ENCODE results near the gene LAMTOR5. TPM values are rescaled to one million over a fixed set of nuclear protein-coding genes. Genes with fewer than 3 reads are reported as not detected.
"Not testable (repeated sequence)": the region's sequence is repeated elsewhere in the genome, so short reads cannot be mapped to it uniquely, and the experiment has no call there.

The LAMTOR5 gene
- 115 TPM for polyA plus RNA-seq (2013, experiment 1 of 2; ENCODE audit: insufficient read length)
- 98.5 TPM for polyA plus RNA-seq (2013, experiment 2 of 2; ENCODE audit: insufficient read length)

- DNase-seq: peak; percentile 94
Measured at GRCh38 chr1:110407260-110408210, at the start of gene LAMTOR5. LAMTOR5 (minus strand) TSS chr1:110407694; CDS start chr1:110407620, 74 bp downstream.

DNA sequence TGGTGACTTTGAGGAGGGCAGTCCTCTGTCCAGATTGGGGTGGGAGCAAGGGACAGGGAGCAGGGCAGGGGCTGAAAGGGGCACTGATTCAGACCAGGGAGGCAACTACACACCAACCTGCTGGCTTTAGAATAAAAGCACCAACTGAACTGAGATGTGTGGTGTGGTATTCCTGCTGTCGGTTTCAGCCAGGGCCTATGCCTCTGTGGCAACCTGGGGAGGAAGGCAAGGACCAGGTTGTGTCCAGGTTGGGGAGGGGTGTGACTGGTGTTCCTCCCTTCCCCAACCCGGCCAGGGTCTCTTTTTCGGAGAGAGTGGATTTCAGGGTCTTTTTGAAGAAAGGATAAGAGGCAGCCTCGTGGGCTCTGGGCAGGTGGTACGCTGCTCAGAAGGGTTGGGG, 49.7 kb upstream of the LAMTOR5 start:
- no peak for DNase-seq

DNA sequence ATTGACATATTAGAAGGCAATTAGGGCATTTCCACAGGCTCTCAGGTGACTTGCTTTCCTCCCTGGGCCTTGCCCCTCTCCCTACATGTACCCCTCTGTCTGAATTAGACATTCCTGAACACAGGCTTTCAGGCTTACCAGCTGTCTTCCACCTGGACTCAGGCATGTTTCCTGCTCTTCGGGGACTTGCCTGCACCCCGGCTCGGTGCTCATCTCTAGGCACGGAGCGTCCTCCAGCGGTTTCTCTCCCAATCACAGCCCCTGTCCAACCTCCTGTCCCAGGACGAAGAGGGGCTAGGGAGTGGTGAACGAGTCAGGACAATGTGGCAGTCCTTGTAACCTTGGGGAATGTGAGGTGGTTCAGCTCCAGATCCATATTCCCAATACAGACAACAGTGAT, 47.7 kb upstream of the LAMTOR5 start:
- DNase-seq: no peak

- no peak for DNase-seq
Measured at GRCh38 chr1:110454328-110454727, 46.8 kb upstream of the LAMTOR5 start.

DNA sequence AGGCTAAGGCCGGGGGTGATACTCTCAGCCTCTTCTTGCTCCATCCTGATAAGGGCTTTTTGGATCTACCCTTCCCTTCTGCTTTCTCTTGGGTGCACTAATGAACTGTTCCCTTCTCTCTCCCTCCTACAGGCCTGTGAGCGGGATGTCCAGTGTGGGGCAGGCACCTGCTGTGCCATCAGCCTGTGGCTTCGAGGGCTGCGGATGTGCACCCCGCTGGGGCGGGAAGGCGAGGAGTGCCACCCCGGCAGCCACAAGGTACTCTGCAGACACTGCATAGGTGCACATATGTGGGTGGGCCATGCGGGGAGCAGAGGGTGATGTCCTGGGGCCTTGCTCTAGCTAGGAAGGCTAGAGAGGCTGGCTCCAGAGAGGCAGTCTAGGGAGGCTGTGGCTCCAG, 46.3 kb upstream of the LAMTOR5 start:
- no peak for DNase-seq

DNA sequence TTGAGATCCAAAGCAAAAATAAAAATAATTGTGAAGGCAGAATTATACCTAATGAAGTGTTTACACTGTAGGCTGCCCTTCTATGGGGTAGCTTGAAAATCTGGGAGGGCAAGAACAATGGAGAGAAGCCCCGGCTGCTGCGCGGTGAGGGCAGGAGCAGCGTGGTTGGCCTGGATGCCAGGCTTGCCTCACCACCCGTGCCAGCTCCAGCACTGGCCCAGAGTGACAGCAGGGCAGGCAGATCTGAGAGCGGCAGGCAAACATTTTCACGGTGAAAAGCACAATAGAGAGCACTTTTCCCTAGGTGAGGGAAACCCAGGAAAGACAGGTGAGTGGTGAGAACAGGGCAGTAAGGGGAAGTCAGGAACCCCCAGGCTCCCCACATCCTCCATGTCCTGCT, 44.8 kb upstream of the LAMTOR5 start:
- DNase-seq: no peak

DNA sequence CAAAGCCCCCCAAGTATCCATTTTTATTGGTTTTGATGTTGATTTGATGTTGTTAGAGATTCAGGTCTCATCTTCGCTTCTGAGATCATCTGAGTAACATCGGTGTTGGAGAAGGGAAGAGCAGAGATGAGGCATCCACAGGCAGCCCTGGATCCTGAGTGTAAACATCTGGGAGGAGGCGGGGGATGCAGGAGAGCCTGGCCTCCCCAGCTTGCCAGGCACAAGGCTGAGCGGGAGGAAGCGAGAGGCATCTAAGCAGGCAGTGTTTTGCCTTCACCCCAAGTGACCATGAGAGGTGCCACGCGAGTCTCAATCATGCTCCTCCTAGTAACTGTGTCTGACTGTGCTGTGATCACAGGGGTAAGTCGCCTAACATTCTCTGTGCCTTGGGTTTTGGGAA, 43.4 kb upstream of the LAMTOR5 start, which contains the start of gene PROK1:
Gene PROK1 (plus strand): TSS at position 221 of the 400 bp plus-strand sequence. CDS start 68 bp downstream, at position 289.
- DNase-seq: no peak

- no peak for DNase-seq
Measured at GRCh38 chr1:110449661-110450651, 42.5 kb upstream of the LAMTOR5 start.

- DNase-seq: no peak
Measured at GRCh38 chr1:110444561-110444960, 37.1 kb upstream of the LAMTOR5 start.

DNA sequence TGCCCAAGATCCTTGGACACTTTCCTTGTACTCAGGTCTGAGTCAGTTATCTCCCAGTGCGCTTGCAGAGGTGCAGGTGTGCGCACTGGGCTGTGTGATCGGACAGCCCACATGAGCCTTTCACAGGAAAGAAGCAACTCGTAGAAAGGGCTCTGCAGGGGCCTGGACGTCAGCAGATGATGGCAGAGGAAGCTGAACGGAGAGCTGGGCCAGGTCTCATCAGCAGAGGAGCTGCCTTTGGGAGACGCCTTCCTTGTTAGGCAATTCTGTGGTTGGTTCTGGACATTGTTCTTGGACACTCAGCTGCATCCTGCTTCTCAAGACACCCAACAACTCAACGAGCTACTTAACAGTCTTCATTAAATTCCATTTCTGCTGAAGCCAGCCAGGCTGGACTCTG, 36.0 kb upstream of the LAMTOR5 start:
- no peak for DNase-seq

DNA sequence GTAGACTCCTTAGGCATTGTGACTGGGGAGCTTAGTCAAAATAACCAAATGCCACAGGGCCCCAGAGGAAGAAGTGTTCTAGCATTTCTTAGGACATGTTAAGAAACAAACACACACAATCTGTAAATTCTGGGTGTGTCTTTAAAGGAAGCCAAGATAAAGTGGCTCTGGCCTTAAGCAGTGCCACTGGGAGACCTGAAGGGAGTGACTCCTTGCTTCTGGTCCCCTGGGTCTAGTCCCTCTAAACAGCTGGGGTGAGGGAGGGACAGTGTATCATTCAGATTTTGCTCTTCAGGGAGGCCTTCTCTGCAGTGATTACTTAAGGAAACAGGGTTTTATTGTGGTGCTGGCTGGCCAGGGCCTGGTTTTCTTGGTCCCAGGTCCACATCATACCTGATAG, 34.4 kb upstream of the LAMTOR5 start:
- no peak for DNase-seq

GRCh38 chr1:110440877-110441276, 33.4 kb upstream of the LAMTOR5 start:
- peak; percentile 14 for DNase-seq

- DNase-seq: not testable (repeated sequence)
Measured at GRCh38 chr1:110439873-110440272, 32.4 kb upstream of the LAMTOR5 start.

- no peak for DNase-seq
Measured at GRCh38 chr1:110438893-110439292, 31.4 kb upstream of the LAMTOR5 start.

DNA sequence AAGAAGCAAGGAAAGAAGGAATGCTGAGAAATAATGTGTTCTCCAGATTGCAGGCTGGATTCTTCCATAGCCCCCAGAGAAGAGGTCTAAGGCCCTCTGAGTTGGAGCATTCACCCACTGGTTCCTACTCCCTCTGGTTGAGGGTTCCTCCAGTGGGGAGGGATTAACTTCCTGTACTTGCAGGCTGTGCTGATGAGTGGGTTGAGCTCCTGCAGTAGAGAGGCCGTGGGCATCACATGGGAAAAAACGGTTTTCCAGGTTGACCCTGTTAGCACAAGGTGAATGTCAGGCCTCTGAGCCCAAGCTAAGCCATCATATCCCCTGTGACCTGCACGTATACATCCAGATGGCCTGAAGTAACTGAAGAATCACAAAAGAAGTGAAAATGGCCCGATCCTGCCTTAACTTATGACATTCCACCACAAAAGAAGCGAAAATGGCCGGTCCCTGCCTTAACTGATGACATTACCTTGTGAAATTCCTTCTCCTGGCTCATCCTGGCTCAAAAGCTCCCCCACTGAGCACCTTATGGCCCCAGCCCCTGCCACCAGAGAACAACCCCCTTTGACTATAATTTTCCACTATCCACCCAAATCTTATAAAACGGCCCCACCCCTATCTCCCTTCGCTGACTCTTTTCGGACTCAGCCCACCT, 30.3 kb upstream of the LAMTOR5 start:
- not testable (repeated sequence) for DNase-seq

DNA sequence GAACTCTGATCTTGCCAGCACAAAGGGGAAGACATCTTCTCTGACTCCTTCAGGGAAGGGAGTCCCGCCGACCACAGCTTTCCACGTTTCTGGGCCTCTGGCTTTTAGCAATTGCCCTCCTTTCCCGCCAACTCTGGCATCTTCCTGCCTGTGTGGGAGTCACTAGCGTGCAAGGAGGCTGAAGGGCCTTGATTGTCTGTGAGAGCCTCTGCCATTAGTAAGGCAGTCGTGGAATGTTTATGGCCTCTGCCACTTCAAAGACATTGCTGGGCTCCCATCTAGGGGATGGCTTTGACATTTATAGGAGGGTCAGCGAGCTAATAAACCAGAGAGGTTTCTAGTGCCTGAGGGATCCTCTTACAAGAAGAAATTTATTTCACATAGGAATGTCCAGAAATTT, 29.1 kb upstream of the LAMTOR5 start:
- no peak for DNase-seq

- no peak for DNase-seq
Measured at GRCh38 chr1:110434946-110435345, 27.5 kb upstream of the LAMTOR5 start.

GRCh38 chr1:110433803-110434202, 26.3 kb upstream of the LAMTOR5 start:
- DNase-seq: peak; percentile 7

GRCh38 chr1:110433213-110433612, 25.7 kb upstream of the LAMTOR5 start:
- DNase-seq: no peak

DNA sequence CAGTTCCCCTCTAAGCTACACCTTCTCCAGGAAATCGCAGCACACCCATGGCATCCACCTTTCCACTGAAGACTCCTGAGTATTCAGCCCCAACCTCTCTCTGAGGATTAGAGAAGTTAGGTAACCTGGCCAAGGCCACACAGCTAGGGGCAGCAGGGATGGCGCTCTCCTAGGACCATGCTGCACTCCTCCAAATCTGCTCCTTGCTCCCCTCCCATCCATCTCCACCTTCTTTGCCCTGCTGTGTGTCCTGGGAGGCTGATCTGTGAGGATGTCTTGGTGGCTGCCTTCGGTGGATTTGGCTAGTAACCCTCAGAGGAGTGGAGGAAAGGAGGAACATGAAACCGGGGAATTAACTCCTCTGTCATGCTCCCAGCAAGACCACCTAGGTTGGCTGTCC, 23.4 kb upstream of the LAMTOR5 start:
- no peak for DNase-seq

- DNase-seq: no peak
Measured at GRCh38 chr1:110430366-110430765, 22.9 kb upstream of the LAMTOR5 start.

- no peak for DNase-seq
Measured at GRCh38 chr1:110428946-110429345, 21.5 kb upstream of the LAMTOR5 start.
